RPMI8226 (cell line): ENCODE measurements around the gene LAMC3.
"Not testable (repeated sequence)": the region's sequence is repeated elsewhere in the genome, so short reads cannot be mapped to it uniquely, and the experiment has no call there.

ENCODE experiments used
- DNase-seq: peaks from one replicate; pipeline ENCODE4 v3.0.0-alpha.2; 2015

LAMC3 gene

DNA sequence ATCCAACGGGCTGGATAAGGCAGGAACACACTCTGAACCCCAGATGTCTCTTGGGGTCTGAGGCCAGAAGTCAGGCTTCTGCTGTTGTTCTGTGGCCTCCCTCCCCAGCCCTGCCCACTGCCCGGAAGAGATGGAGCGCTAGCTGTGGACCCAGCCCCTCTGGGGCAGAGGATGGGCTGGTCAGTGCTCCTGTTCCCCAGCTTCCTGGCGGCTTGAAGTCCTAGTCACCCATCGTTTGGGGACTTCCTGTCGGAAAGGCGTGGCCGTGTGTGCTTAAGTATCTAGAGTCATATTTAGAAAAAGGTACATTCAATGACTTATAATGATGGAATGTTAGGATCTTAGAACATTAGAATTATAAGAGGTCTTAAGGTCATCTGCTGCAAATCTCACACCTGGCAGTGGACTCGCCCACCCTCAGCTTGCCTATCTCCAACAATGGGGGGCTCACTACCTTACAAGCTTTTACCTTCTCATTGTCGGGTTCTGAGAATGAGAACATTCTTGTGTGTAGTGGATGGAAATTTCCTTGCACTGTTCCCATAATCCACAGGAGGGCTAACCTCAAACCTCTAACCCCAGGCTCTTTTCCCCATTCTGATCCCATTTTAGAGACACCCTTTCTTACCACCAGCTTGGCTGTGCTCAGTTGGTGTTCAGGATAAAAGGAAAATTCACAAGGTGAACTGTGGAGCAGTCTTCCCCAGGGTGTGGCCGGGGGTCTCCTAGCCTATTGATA, 74.0 kb downstream of the LAMC3 start:
- no peak for DNase-seq

DNA sequence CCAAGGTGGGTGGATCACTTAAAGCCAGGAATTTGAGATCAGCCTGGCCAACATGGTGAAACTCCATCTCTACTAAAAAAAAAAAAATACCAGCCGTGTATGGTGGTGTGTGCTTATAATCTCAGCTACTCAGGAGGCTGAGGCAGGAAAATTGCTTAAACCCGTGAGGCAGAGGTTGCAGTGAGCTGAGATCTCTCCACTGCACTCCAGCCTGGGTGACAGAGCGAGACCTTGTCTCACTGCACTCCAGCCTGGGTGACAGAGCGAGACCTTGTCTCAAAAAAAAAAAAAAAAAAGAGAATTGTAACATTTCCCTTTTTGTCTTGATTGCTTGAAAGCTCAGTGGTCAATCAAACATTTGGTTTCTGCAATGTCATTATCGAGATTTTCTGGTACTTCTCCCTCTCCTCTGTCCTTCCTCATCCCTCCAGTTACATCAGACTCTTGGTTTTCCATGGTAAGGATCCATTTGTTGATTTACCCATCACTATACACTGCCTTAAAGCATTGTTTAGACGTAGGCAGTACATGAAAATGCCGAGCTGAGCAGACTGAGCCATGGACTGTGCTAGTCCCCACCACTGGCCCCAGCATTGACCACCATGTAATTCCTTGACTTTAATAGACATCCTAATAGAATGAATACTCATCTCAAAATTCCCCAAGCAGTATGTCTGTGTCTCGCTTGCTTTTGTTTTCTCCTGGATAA, 75.8 kb downstream of the LAMC3 start:
- DNase-seq = no peak

DNA sequence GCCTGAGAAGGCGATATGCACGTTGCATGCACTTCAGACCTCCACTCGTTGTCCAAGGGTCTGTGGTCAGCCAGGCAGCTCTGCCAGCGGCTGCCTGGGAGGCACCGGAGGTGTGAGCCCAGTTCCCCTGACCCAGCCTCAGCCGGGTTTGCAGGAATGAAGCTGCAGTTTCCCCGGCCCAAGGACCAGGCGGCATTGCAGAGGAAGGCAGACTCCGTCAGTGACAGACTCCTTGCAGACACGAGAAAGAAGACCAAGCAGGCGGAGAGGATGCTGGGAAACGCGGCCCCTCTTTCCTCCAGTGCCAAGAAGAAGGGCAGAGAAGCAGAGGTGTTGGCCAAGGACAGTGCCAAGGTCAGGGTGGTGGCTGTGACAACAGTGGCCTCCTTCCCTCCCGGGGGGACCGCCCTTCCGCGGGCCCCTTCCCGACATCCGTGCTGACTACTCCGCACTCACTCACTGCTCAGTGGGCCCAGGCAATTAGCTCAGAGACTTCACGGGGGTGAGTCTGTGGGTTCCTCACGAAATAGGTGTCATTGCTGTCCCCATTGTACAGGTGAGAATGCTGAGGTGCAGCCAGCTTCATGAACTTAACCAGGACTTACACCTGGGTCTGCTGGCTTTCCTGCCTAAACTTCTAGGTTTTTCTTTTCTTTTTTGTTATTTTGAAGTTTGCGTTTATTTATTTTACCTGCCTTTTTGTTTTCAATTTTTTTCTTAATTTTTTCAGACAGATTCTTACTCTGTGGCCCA, 76.6 kb downstream of the LAMC3 start:
- no peak for DNase-seq

DNA sequence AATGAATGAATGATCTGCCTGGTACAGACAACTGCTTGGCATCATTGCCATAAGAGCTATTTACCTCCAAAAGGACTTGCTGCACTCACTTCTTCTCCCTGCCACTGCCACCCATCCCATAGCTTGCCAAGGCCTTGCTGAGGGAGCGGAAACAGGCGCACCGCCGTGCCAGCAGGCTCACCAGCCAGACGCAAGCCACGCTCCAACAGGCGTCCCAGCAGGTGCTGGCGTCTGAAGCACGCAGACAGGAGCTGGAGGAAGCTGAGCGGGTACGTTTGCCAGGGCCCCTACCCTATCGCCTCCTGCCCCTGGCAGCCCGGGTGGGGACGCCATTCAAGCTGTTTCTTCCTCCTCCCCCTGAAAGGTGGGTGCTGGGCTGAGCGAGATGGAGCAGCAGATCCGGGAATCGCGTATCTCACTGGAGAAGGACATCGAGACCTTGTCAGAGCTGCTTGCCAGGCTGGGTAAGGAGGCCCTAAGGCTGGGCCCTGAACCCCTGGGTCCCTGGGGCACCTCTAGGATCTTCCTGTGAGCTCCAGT, 78.5 kb downstream of the LAMC3 start:
- no peak for DNase-seq

DNA sequence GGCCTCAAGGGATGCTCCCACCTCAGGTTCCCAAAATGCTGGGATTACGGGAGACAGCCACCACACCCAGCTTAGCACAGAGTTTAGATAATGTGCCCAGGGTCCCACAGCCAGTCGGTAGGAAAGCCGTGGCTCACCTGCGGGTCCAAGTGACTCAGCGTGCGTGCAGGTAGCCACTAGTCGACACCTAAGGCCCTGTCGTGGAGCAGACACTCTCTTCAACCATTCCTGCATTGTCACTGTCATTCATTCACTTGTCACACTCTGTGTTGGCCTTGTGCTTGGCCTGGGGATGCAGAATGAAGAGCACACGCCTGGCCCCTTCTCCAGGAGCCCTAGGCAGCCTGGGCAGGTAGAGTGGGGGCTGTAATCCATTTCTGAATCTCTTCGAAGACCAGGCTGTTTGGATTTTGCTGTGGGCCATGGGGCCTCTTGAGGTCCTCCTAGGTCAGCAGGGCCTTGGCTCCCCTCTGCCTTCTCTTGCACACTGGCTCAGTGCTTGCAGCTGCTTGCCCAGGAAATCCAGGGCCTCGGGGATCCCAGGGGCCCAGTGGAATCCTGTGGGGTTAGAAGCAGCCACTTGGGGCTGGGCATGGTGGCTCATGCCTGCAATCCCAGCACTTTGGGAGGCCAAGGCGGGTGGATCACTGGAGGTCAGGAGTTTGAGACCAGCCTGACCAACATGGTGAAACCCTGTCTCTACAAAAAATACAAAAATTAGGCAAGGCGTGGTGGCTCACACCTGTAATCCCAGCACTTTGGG, 81.2 kb downstream of the LAMC3 start:
- no peak for DNase-seq

DNA sequence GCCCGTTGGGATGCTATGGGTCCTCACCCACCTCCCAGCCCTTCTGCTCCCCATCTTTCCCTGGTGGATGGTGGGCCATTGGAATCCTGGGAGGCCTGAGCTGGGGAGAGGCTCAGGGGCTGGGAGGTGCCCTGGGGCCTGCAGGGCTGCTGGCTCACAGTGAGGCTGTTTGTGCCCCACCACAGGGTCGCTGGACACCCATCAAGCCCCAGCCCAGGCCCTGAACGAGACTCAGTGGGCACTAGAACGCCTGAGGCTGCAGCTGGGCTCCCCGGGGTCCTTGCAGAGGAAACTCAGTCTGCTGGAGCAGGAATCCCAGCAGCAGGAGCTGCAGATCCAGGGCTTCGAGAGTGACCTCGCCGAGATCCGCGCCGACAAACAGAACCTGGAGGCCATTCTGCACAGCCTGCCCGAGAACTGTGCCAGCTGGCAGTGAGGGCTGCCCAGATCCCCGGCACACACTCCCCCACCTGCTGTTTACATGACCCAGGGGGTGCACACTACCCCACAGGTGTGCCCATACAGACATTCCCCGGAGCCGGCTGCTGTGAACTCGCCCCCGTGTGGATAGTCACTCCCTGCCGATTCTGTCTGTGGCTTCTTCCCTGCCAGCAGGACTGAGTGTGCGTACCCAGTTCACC, 82.5 kb downstream of the LAMC3 start:
- no peak for DNase-seq

DNA sequence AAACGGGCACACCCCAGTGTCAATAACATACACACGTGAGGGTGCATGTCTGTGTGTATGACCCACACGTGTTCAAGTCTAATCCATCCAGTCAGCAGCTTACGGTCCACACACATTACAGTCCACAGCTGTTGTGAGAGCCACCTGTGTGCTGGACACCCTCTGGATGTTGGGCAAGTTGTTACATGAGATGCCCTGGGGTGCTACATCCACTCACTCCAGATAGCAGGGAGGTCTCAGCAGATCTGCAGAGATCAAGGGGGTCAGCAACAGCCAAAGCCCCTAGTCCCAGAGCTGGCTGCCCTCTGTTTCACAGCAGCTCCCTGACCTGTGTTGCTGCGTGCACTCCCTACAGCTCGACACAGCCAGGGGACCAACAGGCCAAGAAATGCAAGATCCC, 83.1 kb downstream of the LAMC3 start:
- DNase-seq = no peak

DNA sequence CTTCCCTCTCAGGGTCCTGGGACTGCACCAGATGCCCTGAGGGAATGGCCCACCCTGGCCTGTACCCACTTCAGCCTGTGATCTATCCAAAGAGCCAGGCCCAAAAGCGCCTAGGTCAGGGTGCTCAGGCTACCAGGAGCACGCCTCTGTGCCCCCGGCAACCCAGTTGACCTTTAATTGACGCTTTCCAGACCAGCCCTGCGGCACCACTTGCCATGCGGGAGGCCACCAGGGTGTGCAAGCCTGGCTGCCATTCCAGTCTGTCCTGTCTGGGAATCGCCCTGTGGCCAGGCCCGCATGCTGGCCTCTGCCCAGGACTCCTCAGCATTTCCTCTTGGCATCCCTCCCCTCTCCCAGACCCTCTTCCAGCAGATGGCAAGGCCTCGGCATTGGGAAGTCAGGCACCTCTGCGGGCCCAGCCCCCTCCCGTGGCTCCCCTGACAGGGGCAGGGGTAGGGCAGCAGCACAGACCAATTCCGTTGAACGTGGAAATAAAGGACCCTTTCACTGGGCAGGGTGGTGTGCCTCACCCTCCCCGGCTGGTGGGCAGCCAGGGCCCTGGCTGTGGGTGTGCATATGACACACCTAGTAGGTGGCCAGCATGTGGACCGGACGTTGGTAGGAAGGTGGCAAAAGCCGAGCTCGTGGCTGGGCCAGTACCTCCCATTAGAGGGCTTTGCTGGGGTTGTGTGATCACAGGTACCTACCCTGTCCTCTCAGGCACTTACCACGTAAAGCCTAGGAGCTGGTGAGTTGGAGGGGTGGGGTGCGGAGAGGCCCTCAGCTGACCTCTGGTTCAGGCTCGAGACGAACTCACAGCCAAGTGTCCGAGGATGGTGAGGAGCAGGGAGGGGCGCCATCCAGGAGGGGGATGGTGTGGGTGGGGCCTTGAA, 83.8 kb downstream of the LAMC3 start:
- no peak for DNase-seq

DNA sequence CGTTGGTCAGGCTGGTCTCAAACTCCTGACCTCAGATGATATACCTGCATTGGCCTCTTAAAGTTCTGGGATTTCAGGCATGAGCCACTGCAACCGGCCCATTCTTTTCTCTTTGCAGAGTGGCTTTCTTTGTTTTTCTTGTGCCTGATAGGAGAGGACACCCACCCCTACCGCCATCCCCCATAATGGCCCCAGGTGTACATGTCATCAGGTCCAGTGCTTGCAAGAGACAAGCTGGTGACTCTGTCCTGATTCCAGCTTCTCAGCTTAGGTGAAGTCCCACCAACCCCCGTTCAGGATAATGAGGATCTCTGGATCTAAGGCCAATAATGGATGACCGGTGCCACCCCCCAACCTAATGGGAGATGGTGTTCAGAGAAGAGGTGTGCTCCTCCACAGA, 85.0 kb downstream of the LAMC3 start:
- DNase-seq = no peak

DNA sequence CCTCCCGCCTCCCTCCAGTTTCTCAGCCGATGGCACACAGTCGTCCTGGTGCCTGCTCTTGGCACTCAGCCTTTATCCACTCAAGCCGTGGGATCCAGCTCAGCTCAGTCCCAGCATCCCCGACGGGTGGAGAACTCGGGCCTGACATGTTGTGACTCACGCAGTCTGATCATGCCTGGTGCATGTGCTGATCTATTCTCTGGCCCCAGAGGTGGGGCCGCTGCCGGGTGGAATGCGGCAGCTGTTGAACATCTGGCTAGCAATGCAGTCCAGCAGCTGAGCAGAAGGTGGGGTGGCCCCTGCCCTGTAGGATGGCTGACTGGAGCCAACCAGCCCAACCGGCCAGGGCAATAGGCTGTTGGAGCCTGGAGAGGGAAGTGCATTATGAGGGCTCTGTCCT, 85.6 kb downstream of the LAMC3 start:
- DNase-seq = peak; percentile 51

DNA sequence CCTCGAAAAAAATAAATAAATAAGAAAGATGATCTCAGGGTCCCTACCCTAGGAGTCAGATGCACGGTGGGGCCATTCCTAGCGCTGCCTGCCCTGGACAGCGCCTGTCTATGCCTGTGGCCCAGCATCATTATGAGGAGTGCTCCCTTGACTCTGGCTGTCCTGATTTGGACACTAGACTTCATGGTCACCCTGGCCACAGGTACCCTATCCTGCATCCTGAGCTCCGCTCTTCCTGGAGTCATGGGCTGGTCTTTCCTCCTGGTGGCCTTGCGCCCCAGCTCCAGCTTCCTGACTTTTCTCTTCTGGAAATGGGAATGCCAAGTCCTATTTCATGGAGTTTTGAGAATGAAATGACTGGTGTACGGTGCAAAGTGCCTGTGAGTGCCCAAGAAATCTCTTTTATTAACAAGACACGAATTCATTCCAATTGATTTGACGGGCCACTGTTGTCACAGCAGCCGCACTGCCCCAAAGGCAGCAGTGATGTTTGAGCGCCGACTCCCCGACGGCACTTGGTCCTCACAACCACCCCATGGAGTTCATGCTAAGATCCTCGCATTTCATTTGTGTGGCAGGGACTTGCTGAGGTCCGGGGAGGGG, 86.8 kb downstream of the LAMC3 start:
- DNase-seq = no peak

DNA sequence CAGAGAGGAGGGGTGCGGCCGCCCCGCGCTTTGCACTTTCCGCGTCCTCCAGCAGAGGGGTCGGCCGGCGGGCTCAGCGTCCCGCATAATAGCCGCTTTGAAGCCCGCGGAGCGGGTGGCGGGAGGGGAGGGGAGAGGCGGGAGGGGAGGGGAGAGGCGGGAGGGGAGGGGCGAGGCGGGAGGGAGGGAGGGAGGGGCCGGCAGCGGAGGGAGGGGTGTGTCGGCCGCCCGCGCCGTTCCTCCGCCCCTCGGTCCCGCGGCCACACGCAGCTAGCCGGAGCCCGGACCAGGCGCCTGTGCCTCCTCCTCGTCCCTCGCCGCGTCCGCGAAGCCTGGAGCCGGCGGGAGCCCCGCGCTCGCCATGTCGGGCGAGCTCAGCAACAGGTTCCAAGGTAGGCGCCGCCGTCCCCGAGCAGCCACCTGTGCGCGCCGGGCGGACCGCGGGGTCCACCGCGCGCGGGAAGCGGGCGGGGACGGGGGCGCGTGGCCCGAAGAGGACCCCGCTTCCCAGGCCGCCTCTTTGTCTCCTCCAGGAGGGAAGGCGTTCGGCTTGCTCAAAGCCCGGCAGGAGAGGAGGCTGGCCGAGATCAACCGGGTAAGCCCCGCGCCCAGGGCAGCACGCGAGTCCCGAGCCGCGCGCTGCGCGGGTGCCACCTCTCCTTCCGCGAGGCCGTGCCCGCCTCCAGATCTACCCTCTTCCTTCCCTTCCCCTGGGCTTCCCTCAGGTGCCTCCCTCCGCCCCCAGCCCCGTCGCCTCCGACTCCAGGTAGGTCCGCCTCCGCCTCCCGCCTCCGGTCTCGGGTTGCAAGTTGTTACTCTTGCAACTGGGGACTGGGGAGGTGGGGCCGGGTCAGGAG, 87.5 kb downstream of the LAMC3 start, which contains the start of gene AIF1L:
AIF1L (plus strand) TSS at position 263 of the 857 bp plus-strand sequence; CDS start at position 362, 99 bp downstream.
- peak; percentile 72 for DNase-seq

DNA sequence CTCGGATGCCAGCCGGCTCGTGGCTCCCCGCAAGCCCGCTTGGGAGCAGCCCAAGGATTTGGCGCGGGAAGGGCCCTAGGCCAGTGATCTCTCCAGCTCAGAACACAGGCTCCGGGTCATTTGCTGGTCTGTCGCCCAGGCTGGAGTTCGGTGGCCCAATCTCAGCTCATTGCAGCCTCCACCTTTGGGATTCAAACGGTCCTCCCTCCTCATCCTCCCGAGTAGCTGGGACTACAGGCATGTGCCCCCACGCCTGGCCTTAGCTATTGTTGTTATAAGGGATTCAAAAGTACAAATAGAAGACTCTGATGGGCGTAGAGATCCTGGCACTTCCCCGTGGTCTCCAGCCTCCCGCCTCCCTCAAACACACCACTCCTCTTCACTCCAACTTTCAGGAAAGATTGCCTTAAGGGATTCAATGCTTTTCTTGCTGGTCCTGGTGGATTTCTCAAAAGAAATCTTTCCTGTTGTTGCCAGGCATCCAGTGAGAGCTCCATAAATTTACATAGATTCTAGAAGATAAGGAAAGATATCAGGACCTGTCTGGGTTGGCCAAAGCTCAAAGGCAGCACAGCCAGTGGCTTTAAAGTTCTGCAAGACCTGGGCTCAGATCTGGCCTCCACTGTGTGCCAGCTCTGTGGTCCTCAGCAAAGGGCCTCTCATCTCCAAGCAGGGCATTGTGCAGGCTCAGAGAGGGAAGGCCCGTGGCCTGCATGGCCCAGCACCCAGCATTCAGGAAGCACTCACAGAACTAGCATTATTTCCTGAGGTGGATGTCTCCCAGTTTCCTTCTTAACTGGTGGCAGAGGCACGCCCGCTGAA, 88.4 kb downstream of the LAMC3 start:
- no peak for DNase-seq

DNA sequence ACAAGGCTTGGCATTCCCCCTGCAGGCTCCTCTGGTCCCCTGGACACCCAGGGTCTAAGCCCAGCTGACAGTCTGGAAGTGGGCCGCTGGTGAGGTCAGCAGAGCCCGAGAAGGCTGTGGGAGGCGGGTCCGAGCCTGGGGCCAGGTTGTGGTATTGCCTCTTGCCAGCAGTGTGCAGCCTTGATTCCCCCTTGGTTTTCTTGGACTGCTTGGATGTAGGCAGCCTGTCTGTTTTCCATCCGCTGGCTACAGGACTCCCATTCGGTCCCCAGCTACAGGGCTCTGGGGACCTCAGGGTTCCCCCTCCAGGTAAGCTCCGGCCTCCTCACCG, 88.9 kb downstream of the LAMC3 start:
- no peak for DNase-seq

DNA sequence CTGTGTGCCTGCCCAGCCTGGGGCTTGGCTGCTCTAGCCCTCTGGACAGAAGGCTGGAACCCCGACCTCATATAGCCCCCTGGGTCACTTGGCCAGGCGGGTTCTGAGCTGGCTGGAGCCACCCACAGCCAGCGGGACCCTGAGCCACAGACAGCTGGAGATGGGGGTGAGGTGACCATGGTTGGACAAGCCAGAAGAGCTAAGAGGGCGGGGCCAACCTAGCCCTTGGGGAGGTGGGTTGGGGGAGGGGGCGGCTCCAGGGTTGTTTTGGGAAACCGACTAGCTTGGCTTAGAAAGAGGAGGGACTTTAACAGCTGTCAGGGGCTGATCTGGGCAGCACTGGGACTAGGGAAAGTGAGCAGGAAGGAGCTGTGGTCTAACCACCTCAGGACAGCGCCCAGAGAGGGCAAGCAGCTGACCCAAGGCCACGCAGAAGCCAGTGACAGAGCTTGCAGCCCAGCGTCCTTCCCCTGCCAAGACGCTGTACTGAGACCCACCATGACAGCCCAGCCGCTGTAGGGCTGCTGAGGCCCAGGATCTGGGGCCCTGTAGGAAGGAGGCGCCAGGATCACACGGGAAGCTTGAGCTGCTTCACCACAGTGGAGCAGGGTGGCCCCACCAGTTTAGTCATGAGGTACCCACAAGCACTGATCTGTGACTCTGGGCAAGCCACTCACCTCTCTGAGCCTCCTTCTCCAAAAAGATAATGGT, 89.6 kb downstream of the LAMC3 start:
- no peak for DNase-seq

DNA sequence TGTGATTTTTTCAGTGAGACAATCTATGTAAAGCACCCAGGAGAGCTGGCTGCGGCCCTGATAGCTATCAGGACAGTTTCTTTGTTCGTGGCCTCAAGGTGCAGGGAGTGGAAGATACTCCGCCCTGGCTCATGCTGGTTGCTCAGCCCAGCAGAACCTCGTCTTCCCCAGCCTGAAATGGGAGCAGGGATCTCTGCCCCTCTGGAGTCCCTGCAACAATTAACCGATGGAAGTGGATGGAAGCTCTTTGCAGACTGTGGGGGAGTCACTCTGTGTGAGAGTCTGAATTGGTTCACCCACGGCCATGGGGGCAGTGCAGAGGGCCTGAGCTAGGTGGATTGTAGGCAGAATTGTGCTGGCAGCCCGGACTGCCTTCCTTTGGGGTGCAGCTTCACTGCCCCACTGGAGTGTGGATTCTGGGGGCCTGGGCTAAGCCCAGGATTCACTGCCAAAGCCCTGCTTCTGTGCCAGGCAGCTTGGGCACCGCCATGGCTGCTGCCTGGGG, 90.2 kb downstream of the LAMC3 start:
- no peak for DNase-seq

DNA sequence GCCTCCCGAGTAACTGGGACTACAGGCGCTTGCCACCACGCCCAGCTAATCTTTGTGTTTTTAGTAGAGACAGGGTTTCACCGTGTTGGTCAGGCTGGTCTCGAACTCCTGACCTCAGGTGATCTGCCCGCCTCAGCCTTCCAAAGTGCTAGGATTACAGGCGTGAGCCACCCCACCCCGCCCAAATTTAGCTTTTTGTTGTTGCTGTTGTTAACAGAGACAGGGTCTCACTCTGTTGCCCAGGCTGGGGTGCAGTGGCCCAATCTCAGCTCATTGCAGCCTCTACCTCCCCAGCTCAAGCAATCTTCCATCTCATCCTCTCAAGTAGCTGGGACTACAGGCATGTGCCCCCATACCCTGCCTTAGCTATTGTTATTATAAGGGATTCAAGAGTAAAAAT, 90.9 kb downstream of the LAMC3 start:
- DNase-seq = not testable (repeated sequence)

DNA sequence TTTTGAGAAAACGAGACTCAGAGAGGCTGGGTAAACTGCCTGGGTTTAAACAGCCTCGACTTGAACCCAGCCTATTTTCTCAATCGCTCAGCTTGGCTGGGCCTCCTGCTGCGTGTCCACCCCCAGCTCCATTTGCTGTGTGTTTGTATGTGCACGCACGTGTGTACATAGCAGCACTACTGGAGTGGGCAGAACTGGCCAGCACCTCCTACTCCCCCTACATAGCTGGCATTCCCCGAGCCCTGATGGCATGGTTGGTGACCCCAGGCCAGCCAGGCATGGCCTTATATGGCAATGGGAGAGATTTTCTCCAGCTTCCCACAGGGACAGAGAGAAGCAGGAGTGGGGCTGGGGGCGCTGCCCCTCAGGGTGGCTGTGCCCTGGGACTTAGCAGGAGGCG, 91.5 kb downstream of the LAMC3 start:
- DNase-seq = no peak
